A549 (cell line): ENCODE results near the gene ARID3A. TPM values are rescaled to one million over a fixed set of nuclear protein-coding genes. Genes with fewer than 3 reads are reported as not detected.

Experiments used
- ATAC-seq, 2 experiments: fragments of 200-7000 bp in 1 of 2; fragments of >200 bp in 1 of 2; cut with Nextera tagmentation in 1 of 2; cut with Tn5 transposase in 1 of 2; 3 replicates each; pipeline versions ENCODE4 v1.8.0 to v1.9.1; 2018 to 2020; ENCODE audit warnings: mild to moderate bottlenecking in 1 of 2, moderate library complexity in 1 of 2
- CTCF ChIA-PET: fragments of 300-600 bp; sonication (Branson Sonifier 250); formaldehyde crosslinking; extraction: SDS; loops from one replicate; lab custom pipeline; 2021; ENCODE audit warnings: antibody characterized with exemption, inconsistent platforms; lab: Yijun Ruan, JAX
- POLR2A ChIA-PET: fragments of 350-600 bp; formaldehyde crosslinking; extraction: SDS; loops from one replicate; lab custom pipeline; 2021; ENCODE audit warnings: antibody characterized with exemption, inconsistent platforms; lab: Yijun Ruan, JAX
- DNase-seq, 2 experiments: peaks; one replicate each; pipeline versions ENCODE4 v3.0.0 to v3.0.0-alpha.2; 2011 to 2016; ENCODE audit warnings: low read depth in 1 of 2, low spot score in 1 of 2
- FAIRE-seq: peaks from 2 replicates; lab custom pipeline; 2011; peaks lifted over from hg19 to GRCh38; lab: Jason Lieb, UNC
- H3K27ac ChIP-seq, 2 experiments: fragments of >200 bp; sonication (Bioruptor Twin); formaldehyde crosslinking; 3 replicates each; pipeline ENCODE4 v1.5.1; 2016 to 2017
- H3K4me1 ChIP-seq: fragments of >200 bp; sonication (Bioruptor Twin); formaldehyde crosslinking; 3 replicates; pipeline ENCODE4 v1.6.1; 2016
- H3K4me2 ChIP-seq: fragments of >200 bp; sonication (Bioruptor Twin); formaldehyde crosslinking; 3 replicates; pipeline ENCODE4 v1.6.1; 2016
- H3K4me3 ChIP-seq: fragments of >200 bp; sonication (Bioruptor Twin); formaldehyde crosslinking; 3 replicates; pipeline ENCODE4 v1.5.1; 2016
- H3K9me3 ChIP-seq: fragments of >200 bp; sonication (Bioruptor Twin); formaldehyde crosslinking; 3 replicates; pipeline ENCODE4 v1.6.1; 2016
- BHLHE40 ChIP-seq: IDR thresholded peaks from 2 replicates; pipeline ENCODE4 v1.6.1; 2012; ENCODE audit warnings: low read depth, low read length, inconsistent platforms
- EHF ChIP-seq: fragments of 250-450 bp; sonication (Bioruptor Pico); IDR thresholded peaks from 2 replicates; pipeline ENCODE4 v1.5.0; 2020; ENCODE audit warnings: mild to moderate bottlenecking
- EHMT2 ChIP-seq: fragments of 200-600 bp; sonication (generic); IDR thresholded peaks from 2 replicates; pipeline ENCODE4 v1.6.1; 2016; ENCODE audit warnings: antibody characterized with exemption, low read depth, mild to moderate bottlenecking, moderate library complexity
- ESRRA ChIP-seq: fragments of 150-350 bp; IDR thresholded peaks from 2 replicates; pipeline ENCODE4 v1.6.1; 2014; ENCODE audit warnings: mild to moderate bottlenecking, low read length, borderline replicate concordance
- FOXS1 ChIP-seq: fragments of 250-450 bp; sonication (Bioruptor Pico); IDR thresholded peaks from 2 replicates; pipeline ENCODE4 v1.5.0; 2020; ENCODE audit warnings: mild to moderate bottlenecking, moderate library complexity
- HOXA7 ChIP-seq: fragments of 250-450 bp; sonication (Bioruptor Pico); IDR thresholded peaks from 2 replicates; pipeline ENCODE4 v1.5.0; 2020; ENCODE audit warnings: mild to moderate bottlenecking, moderate library complexity
- HOXB5 ChIP-seq: fragments of 250-450 bp; sonication (Bioruptor Pico); IDR thresholded peaks from 2 replicates; pipeline ENCODE4 v1.5.0; 2020; ENCODE audit warnings: mild to moderate bottlenecking, moderate library complexity
- JUN ChIP-seq, 2 experiments: fragments of >200 bp; sonication (Bioruptor Twin); formaldehyde crosslinking; IDR thresholded peaks; 2 replicates in 1 of 2; 3 replicates in 1 of 2; pipeline ENCODE4 v1.6.1; 2016 to 2017
- JUNB ChIP-seq: fragments of >200 bp; sonication (Bioruptor Twin); formaldehyde crosslinking; IDR thresholded peaks from 2 replicates; pipeline ENCODE4 v1.6.1; 2016
- KDM1A ChIP-seq: fragments of 200-600 bp; sonication (generic); IDR thresholded peaks from 2 replicates; pipeline ENCODE4 v1.6.1; 2016; ENCODE audit warnings: low read depth, mild to moderate bottlenecking
- NR3C1 ChIP-seq: fragments of >200 bp; sonication (Bioruptor Twin); formaldehyde crosslinking; IDR thresholded peaks from 3 replicates; pipeline ENCODE4 v1.6.1; 2017
- PBX3 ChIP-seq: IDR thresholded peaks from 2 replicates; pipeline ENCODE4 v1.6.1; 2012
- PHF8 ChIP-seq: fragments of 200-600 bp; sonication (generic); IDR thresholded peaks from 2 replicates; pipeline ENCODE4 v1.6.1; 2016; ENCODE audit warnings: low read depth, mild to moderate bottlenecking, antibody characterized with exemption, moderate library complexity, borderline replicate concordance
- POLR2AphosphoS2 ChIP-seq: conservative IDR thresholded peaks from 2 replicates; pipeline ENCODE4 v1.6.1; 2012; ENCODE audit warnings: low read length, improper control_type of control experiment, inconsistent platforms
- RARB ChIP-seq: fragments of 250-450 bp; sonication (Bioruptor Pico); IDR thresholded peaks from 2 replicates; pipeline ENCODE4 v1.8.0; 2021; ENCODE audit warnings: mild to moderate bottlenecking, moderate library complexity
- RCOR1 ChIP-seq: fragments of 150-350 bp; IDR thresholded peaks from 2 replicates; pipeline ENCODE4 v1.6.1; 2014; ENCODE audit warnings: antibody characterized with exemption, low read length, low read depth
- RNF2 ChIP-seq: fragments of 200-600 bp; sonication (generic); IDR thresholded peaks from 2 replicates; pipeline ENCODE4 v1.6.1; 2016; ENCODE audit warnings: low read depth, mild to moderate bottlenecking, antibody characterized with exemption, moderate library complexity, borderline replicate concordance
- SMC3 ChIP-seq: fragments of >200 bp; sonication (Bioruptor Twin); formaldehyde crosslinking; IDR thresholded peaks from 3 replicates; pipeline ENCODE4 v1.6.1; 2018; ENCODE audit warnings: inconsistent platforms
- SREBF2 ChIP-seq: fragments of 450-650 bp; IDR thresholded peaks from 2 replicates; pipeline ENCODE4 v1.6.1; 2014; ENCODE audit warnings: mild to moderate bottlenecking, moderate library complexity
- TFCP2L1 ChIP-seq: fragments of 250-450 bp; sonication (Bioruptor Pico); IDR thresholded peaks from 2 replicates; pipeline ENCODE4 v1.5.0; 2021; ENCODE audit warnings: mild to moderate bottlenecking
- ZC3H11A ChIP-seq: fragments of 450-650 bp; IDR thresholded peaks from 2 replicates; pipeline ENCODE4 v1.6.1; 2014; ENCODE audit warnings: antibody characterized with exemption, mild to moderate bottlenecking
- ZNF302 ChIP-seq: fragments of 250-450 bp; sonication (Bioruptor Pico); IDR thresholded peaks from 2 replicates; pipeline ENCODE4 v1.9.0; 2021; ENCODE audit warnings: inconsistent platforms, mild to moderate bottlenecking, moderate library complexity
- ZSCAN20 ChIP-seq: fragments of 250-450 bp; sonication (Bioruptor Pico); IDR thresholded peaks from 2 replicates; pipeline ENCODE4 v1.8.0; 2022; ENCODE audit warnings: mild to moderate bottlenecking, moderate library complexity
- WGBS: methylation state at CpG from one replicate; pipeline ENCODE4 v1.1.6; 2017; ENCODE audit errors: missing lambda C conversion rate; 5-methylcytosine and 5-hydroxymethylcytosine counted together
- polyA plus RNA-seq, 4 experiments: library from polyadenylated mRNA; depleted of rRNA in 3 of 4; stranded (reverse); fragments of >200 nt; fragmentation: RNase III in 1 of 4; extraction: RNeasy Plus Mini Kit Qiagen cat#74134 plus additional on column Dnase treatment in 1 of 4; gene quantifications; 2 replicates in 3 of 4; 3 replicates in 1 of 4; pipeline ENCODE4 v1.2.3, GENCODE V29; 2011 to 2017
- TF ChIP-seq, protein P1 (sequence below): fragments of >200 bp; sonication (Bioruptor Twin); formaldehyde crosslinking; IDR thresholded peaks from 3 replicates; pipeline ENCODE4 v1.5.1; 2016
- TF ChIP-seq, protein P2 (sequence below): fragments of >200 bp; sonication (Bioruptor Twin); formaldehyde crosslinking; IDR thresholded peaks from 2 replicates; pipeline ENCODE4 v1.6.1; 2016
- TF ChIP-seq, protein P3 (sequence below): fragments of 250-450 bp; sonication (Bioruptor Pico); IDR thresholded peaks from 2 replicates; pipeline ENCODE4 v1.5.0; 2020; ENCODE audit warnings: low read depth, mild to moderate bottlenecking, moderate library complexity
- TF ChIP-seq, protein P4 (sequence below): fragments of 150-350 bp; IDR thresholded peaks from 2 replicates; pipeline ENCODE4 v1.6.1; 2014; ENCODE audit warnings: low read depth, mild to moderate bottlenecking, low read length
- TF ChIP-seq, protein P5 (sequence below): IDR thresholded peaks from 2 replicates; pipeline ENCODE4 v1.6.1; 2012
- TF ChIP-seq, protein P6 (sequence below): fragments of 200-600 bp; sonication (generic); IDR thresholded peaks from 2 replicates; pipeline ENCODE4 v1.6.1; 2016; ENCODE audit warnings: antibody characterized with exemption, mild to moderate bottlenecking, moderate library complexity

The ARID3A gene
- polyA plus RNA-seq, 2 of the 4 experiments (the other 2 are of a cell fraction), result 3.3 to 6.1 TPM

DNA sequence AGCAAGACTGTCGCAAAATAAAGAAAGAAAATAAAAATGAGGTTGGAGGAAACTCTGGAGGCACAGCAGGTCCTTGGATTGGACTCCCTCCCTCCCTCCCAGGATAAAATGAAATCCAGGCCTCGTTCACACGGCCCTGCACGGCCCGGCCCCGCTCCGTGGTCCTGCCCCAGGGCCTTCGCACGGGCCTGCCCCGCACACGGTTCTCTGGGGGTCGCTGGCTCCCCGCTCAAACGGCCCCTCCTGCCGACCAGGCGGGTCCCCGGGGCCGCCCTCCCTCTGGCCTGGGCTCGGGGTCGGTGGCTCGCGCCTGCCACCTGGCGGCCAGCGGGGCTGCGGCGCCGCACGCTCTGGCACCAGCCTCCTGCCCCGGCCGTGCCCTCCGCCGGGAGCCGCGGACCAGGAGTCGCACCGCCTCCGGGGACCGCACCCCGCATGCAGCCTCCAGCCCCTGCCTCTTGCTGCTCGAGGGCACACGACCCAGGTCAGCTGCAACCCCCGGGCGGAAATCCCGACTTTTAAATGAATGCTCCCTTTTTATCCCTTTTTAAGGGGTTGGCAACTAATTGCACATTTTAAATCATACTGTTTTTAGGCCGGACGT, 56.8 kb downstream of the ARID3A start (continued):
- TF ChIP-seq, protein P1, sequence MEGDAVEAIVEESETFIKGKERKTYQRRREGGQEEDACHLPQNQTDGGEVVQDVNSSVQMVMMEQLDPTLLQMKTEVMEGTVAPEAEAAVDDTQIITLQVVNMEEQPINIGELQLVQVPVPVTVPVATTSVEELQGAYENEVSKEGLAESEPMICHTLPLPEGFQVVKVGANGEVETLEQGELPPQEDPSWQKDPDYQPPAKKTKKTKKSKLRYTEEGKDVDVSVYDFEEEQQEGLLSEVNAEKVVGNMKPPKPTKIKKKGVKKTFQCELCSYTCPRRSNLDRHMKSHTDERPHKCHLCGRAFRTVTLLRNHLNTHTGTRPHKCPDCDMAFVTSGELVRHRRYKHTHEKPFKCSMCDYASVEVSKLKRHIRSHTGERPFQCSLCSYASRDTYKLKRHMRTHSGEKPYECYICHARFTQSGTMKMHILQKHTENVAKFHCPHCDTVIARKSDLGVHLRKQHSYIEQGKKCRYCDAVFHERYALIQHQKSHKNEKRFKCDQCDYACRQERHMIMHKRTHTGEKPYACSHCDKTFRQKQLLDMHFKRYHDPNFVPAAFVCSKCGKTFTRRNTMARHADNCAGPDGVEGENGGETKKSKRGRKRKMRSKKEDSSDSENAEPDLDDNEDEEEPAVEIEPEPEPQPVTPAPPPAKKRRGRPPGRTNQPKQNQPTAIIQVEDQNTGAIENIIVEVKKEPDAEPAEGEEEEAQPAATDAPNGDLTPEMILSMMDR, result peak; percentile 90
- TF ChIP-seq, protein P2, sequence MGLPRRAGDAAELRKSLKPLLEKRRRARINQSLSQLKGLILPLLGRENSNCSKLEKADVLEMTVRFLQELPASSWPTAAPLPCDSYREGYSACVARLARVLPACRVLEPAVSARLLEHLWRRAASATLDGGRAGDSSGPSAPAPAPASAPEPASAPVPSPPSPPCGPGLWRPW, result no peak
- TF ChIP-seq, protein P3, sequence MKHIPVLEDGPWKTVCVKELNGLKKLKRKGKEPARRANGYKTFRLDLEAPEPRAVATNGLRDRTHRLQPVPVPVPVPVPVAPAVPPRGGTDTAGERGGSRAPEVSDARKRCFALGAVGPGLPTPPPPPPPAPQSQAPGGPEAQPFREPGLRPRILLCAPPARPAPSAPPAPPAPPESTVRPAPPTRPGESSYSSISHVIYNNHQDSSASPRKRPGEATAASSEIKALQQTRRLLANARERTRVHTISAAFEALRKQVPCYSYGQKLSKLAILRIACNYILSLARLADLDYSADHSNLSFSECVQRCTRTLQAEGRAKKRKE (CRISPR knock-in tag), result no peak

DNA sequence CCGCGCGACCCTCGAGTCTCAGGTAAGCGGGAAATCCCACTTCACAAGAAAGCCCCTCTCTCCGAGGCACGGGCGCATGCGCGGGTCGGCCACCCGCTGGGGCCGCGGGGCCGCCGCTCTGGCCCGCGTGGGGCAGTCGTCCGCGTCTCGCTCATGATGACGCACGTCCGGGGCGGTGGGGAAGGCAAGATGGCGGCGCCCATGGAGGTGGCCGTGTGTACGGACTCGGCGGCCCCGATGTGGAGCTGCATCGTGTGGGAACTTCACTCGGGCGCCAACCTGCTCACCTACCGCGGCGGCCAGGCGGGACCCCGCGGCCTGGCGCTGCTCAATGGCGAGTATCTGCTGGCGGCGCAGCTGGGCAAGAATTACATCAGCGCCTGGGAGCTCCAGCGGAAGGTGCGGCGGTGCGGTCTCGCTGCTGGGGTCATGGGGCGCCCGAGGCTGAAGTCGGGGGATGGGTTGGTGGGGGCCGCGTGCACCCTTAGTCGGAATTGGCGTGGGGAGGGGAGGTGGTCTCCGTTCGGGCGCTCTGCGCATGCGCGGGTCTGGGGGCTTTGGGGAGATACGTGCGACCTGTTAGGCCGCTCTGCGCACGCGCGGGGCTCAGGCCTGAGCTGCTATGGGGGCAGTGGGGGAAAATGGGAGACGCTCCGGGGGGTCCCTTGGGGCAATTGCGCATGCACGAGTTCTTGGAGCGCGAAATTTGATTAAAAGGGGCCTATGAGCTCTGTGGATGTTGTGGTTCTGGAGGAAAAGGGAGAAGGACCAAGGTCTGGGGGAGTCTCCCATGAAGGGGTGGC, 58.5 kb downstream of the ARID3A start, which contains the start of gene WDR18:
WDR18 (plus strand) TSS at position 181 of the 803 bp plus-strand sequence; CDS start at position 190, 9 bp downstream.
- FAIRE-seq (no peak), ATAC-seq (peak; percentile 76 to 85), DNase-seq (peak; percentile 88 to 92)
- CTCF ChIA-PET, result interaction anchor here (0.9 to 5.4 kb wide), 10 partner anchors 12 to 230 kb away, joined by 3 to 93 read pairs (median 5); partner anchors contain the start of gene CNN2
- Histone ChIP-seq H3K4me1 (peaks cover 26% of the 10 kb centered on the region), H3K27ac (peak within 1 kb of the TSS; percentile 97 to 100), H3K9me3 (no peaks in the 10 kb centered on the region), H3K4me3 (peak within 1 kb of the TSS; percentile 96), H3K4me2 (peak within 1 kb of the TSS; percentile 85)
- POLR2A ChIA-PET, result interaction anchor here (0.5 to 2.2 kb wide), 13 partner anchors 12 to 431 kb away, joined by 3 to 8 read pairs (median 4); partner anchors contain the start of genes CIRBP and RNU6-2
- 4% methylated on average over 9 of the region's 78 CpGs for WGBS
- TF ChIP-seq FOXS1 (CRISPR knock-in tag), result no peak
- TF ChIP-seq PBX3, result no peak
- no peak for TF ChIP-seq EHF (CRISPR knock-in tag)
- TF ChIP-seq RARB, result no peak
- TF ChIP-seq RCOR1, result no peak
- no peak for TF ChIP-seq POLR2AphosphoS2
- TF ChIP-seq NR3C1, result no peak
- TF ChIP-seq JUN (IDR thresholded peaks at IDR 0.05), result peak in 1 of 2 experiments; percentile 63; a peak in 1 of 5 replicates
- peak; percentile 59; the same call in 1 of the 2 replicates for TF ChIP-seq PHF8
- TF ChIP-seq EHMT2, result no peak
- TF ChIP-seq ESRRA, result no peak
- TF ChIP-seq, protein P4, sequence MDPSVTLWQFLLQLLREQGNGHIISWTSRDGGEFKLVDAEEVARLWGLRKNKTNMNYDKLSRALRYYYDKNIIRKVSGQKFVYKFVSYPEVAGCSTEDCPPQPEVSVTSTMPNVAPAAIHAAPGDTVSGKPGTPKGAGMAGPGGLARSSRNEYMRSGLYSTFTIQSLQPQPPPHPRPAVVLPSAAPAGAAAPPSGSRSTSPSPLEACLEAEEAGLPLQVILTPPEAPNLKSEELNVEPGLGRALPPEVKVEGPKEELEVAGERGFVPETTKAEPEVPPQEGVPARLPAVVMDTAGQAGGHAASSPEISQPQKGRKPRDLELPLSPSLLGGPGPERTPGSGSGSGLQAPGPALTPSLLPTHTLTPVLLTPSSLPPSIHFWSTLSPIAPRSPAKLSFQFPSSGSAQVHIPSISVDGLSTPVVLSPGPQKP, result no peak
- no peak for TF ChIP-seq RNF2
- no peak for TF ChIP-seq ZC3H11A
- TF ChIP-seq ZNF302, result no peak
- TF ChIP-seq SMC3, result no peak
- TF ChIP-seq KDM1A, result no peak
- TF ChIP-seq TFCP2L1 (CRISPR knock-in tag), result no peak
- TF ChIP-seq, protein P5, sequence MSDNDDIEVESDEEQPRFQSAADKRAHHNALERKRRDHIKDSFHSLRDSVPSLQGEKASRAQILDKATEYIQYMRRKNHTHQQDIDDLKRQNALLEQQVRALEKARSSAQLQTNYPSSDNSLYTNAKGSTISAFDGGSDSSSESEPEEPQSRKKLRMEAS, result peak; percentile 86
- TF ChIP-seq HOXB5, result no peak
- no peak for TF ChIP-seq ZSCAN20
- TF ChIP-seq SREBF2, result no peak
- TF ChIP-seq, protein P6, sequence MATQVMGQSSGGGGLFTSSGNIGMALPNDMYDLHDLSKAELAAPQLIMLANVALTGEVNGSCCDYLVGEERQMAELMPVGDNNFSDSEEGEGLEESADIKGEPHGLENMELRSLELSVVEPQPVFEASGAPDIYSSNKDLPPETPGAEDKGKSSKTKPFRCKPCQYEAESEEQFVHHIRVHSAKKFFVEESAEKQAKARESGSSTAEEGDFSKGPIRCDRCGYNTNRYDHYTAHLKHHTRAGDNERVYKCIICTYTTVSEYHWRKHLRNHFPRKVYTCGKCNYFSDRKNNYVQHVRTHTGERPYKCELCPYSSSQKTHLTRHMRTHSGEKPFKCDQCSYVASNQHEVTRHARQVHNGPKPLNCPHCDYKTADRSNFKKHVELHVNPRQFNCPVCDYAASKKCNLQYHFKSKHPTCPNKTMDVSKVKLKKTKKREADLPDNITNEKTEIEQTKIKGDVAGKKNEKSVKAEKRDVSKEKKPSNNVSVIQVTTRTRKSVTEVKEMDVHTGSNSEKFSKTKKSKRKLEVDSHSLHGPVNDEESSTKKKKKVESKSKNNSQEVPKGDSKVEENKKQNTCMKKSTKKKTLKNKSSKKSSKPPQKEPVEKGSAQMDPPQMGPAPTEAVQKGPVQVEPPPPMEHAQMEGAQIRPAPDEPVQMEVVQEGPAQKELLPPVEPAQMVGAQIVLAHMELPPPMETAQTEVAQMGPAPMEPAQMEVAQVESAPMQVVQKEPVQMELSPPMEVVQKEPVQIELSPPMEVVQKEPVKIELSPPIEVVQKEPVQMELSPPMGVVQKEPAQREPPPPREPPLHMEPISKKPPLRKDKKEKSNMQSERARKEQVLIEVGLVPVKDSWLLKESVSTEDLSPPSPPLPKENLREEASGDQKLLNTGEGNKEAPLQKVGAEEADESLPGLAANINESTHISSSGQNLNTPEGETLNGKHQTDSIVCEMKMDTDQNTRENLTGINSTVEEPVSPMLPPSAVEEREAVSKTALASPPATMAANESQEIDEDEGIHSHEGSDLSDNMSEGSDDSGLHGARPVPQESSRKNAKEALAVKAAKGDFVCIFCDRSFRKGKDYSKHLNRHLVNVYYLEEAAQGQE, result no peak
- TF ChIP-seq BHLHE40, result no peak
- no peak for TF ChIP-seq HOXA7 (CRISPR knock-in tag)
- TF ChIP-seq JUNB, result no peak
